Heart right ventricle (tissue), 16 donors: ENCODE measurements around the gene TREX2. TPM values are rescaled to one million over a fixed set of nuclear protein-coding genes. Genes with fewer than 3 reads are reported as not detected.

Experiments used
- ATAC-seq, 8 donors: fragments of 200-7000 bp; cut with Tn5 transposase; one replicate each; pipeline ENCODE4 v1.9.1; 2020; ENCODE audit warnings: mild to moderate bottlenecking in 8 of 8, moderate library complexity in 8 of 8, moderate number of reproducible peaks in 1 of 8
- DNase-seq, 2 donors: peaks; one replicate each; pipeline ENCODE4 v3.0.0-alpha.2; 2020
- H3K27ac ChIP-seq, 10 donors: fragments of 200-600 bp; sonication (generic) in 2 of 10; one replicate each; pipeline versions ENCODE4 v1.5.0 to v1.8.0; 2020 to 2022; ENCODE audit warnings: mild to moderate bottlenecking in 3 of 10
- H3K27me3 ChIP-seq, 7 donors: fragments of 200-600 bp; one replicate each; pipeline ENCODE4 v1.8.0; 2021 to 2022; ENCODE audit warnings: mild to moderate bottlenecking in 2 of 7
- H3K36me3 ChIP-seq, 9 donors: fragments of 200-600 bp; sonication (generic) in 1 of 9; one replicate each; pipeline versions ENCODE4 v1.5.0 to v1.8.0; 2020 to 2022; ENCODE audit warnings: mild to moderate bottlenecking in 2 of 9
- H3K4me1 ChIP-seq, 9 donors: fragments of 200-600 bp; sonication (generic) in 1 of 9; one replicate each; pipeline versions ENCODE4 v1.5.0 to v1.8.0; 2020 to 2022; ENCODE audit warnings: mild to moderate bottlenecking in 4 of 9
- H3K4me3 ChIP-seq, 10 donors: fragments of 200-600 bp; sonication (generic) in 2 of 10; one replicate each; pipeline versions ENCODE4 v1.5.0 to v1.8.0; 2020 to 2022; ENCODE audit warnings: mild to moderate bottlenecking in 7 of 10, moderate library complexity in 2 of 10
- H3K9me3 ChIP-seq, 11 donors: fragments of 200-600 bp in 10 of 11; sonication (generic) in 2 of 11; one replicate each; pipeline versions ENCODE4 v1.5.0 to v1.8.0; 2013 to 2022; ENCODE audit warnings: mild to moderate bottlenecking in 2 of 11, control low read depth in 1 of 11, moderate library complexity in 1 of 11
- CTCF ChIP-seq, 9 donors: fragments of 200-600 bp; sonication (generic) in 2 of 9; IDR thresholded peaks; one replicate each; pipeline versions ENCODE4 v1.5.0 to v1.8.0; 2021 to 2022; ENCODE audit warnings: antibody characterized with exemption in 9 of 9, mild to moderate bottlenecking in 5 of 9, moderate library complexity in 1 of 9
- WGBS, 2 donors: extraction: QIAGEN DNeasy Blood & Tissue Kit; methylation state at CpG; one replicate each; pipeline ENCODE4 v1.1.7; 2013; ENCODE audit warnings: inconsistent platforms in 1 of 2; 5-methylcytosine and 5-hydroxymethylcytosine counted together
- intact Hi-C, 10 donors: fragments of 100-400 bp; cut with DNase I; formaldehyde crosslinking; loops; one replicate each; pipeline versions ENCODE4 v1.11.1 to v1.14.2; 2022
- polyA plus RNA-seq, 2 donors: library from polyadenylated mRNA; stranded (reverse); fragments of 200-250 nt; gene quantifications; one replicate each; pipeline ENCODE4 v1.2.3, GENCODE V29; 2013
- total RNA-seq, 10 donors: library from RNA; stranded (reverse); fragmentation: NEBNext Ultra II Directional in 3 of 10; extraction: Animal tissue kit (Norgen Biotek cat#: 25700) in 3 of 10; gene quantifications; one replicate each; pipeline versions ENCODE4 v1.2.1 to v1.2.4, GENCODE V29; 2021 to 2023
- donor health status: Arrhythmogenic right ventricular cardiomyopathy.
- donor health status: ischemic (EF 13 %, LVEDD 7.1; RV severe dilation, severe dysfunction).
- donor health status: healthy with polysubstance abuse.
- donor health status: DM: no; HTN: yes; CAD: no.
- donor health status: DM: no; HTN: no; CAD: no.
- donor health status: ischemic (EF 25% LVEDD 6.9; RV normal size, moderate dysfunction).
- donor health status: ischemic (EF 25% LVEDD 5.7; RV mildly dilated, moderate dysfunction).
- donor health status: healthy.
- donor health status: DM: yes; HTN: yes; CAD: no.
- donor health status: Ischemic cardiomyopathy.
- donor health status: ischemic (EF 35%, LVEDD 5.7; RV mildly dilated, moderate dysfunction).
- donor health status: nonischemic (EF 11% LVEDD 7.7; RV severe dilation, severe dysfunction).
- donor health status: DM: yes; HTN: yes; CAD: no.
- donor health status: PGD.
- donor health status: ischemic (EF 29% LVEDD 5.4; RV normal size, mild dysfunction).
- donor health status: nonischemic (EF 23%, LVEDD 6.1; RV moderate dilation, normal function).

TREX2 gene
- total and polyA plus RNA-seq, 12 donors: 0.20 to 0.44 (median 0.31) TPM; not detected in 4

- no peak overlapping the region for H3K4me3 ChIP-seq
- no peak overlapping the region for H3K27ac ChIP-seq
- intact Hi-C loops: loop anchor here in 3 of 10 donors (5.0 to 10.0 kb wide), 2 partner anchors 45 to 47 kb away; no protein-coding TSS in a partner anchor
- H3K9me3 ChIP-seq: no peaks in the 10 kb centered on the region
- DNase-seq: no peak
- peak in 1 of 8 donors; percentile 29 for ATAC-seq
- TF ChIP-seq CTCF (IDR thresholded peaks at IDR 0.05): no peak
- H3K4me1 ChIP-seq: peaks cover 0 to 9% (median 0%) of the 10 kb centered on the region in 9 donors
- H3K36me3 ChIP-seq: peaks cover 0 to 41% (median 0%) of the 10 kb centered on the region in 9 donors
- H3K27me3 ChIP-seq: peaks cover 0 to 9% (median 0%) of the 10 kb centered on the region in 7 donors
- 72 to 83% methylated on average over 4 of the region's 4 CpGs for WGBS, 2 donors
These were observed 14.1 kb upstream of the TREX2 start for GRCh38 chrX:153459986-153460385.

GRCh38 chrX:153458476-153458875 lies 12.6 kb upstream of the TREX2 start:
- ATAC-seq (no peak), DNase-seq (no peak)
- H3K9me3 ChIP-seq: no peaks in the 10 kb centered on the region
- no peak overlapping the region for H3K4me3 ChIP-seq
- WGBS, 2 donors: 86% methylated on average over 4 of the region's 4 CpGs
- no peak for TF ChIP-seq CTCF (IDR thresholded peaks at IDR 0.05)
- intact Hi-C loops: loop anchor here in 1 of 10 donors (10.0 kb wide), 1 partner anchor 46 kb away; no protein-coding TSS in a partner anchor
- peaks cover 0 to 9% (median 0%) of the 10 kb centered on the region in 9 donors for H3K4me1 ChIP-seq
- H3K27me3 ChIP-seq: peaks cover 0 to 9% (median 0%) of the 10 kb centered on the region in 7 donors
- H3K36me3 ChIP-seq: peaks cover 0 to 55% (median 0%) of the 10 kb centered on the region in 9 donors
- no peak overlapping the region for H3K27ac ChIP-seq

- Histone ChIP-seq H3K27ac (no peak overlapping the region), H3K36me3 (peaks cover 0 to 59% (median 0%) of the 10 kb centered on the region in 9 donors), H3K4me1 (peaks cover 0 to 9% (median 0%) of the 10 kb centered on the region in 9 donors), H3K9me3 (no peaks in the 10 kb centered on the region), H3K4me3 (no peak overlapping the region), H3K27me3 (peaks cover 0 to 9% (median 0%) of the 10 kb centered on the region in 7 donors)
- TF ChIP-seq CTCF (IDR thresholded peaks at IDR 0.05): no peak
- ATAC-seq: no peak
- no peak for DNase-seq
- intact Hi-C loops: loop anchor here in 1 of 10 donors (10.0 kb wide), 1 partner anchor 47 kb away; no protein-coding TSS in a partner anchor
- WGBS, 2 donors: 92 to 97% methylated on average over 17 of the region's 17 CpGs
These were observed 12.1 kb upstream of the TREX2 start for GRCh38 chrX:153457827-153458466.

GRCh38 chrX:153457136-153457825 lies 11.4 kb upstream of the TREX2 start:
- no peak for ATAC-seq
- H3K27me3 ChIP-seq: peaks cover 0 to 9% (median 0%) of the 10 kb centered on the region in 7 donors
- H3K9me3 ChIP-seq: no peaks in the 10 kb centered on the region
- H3K36me3 ChIP-seq: peaks cover 0 to 59% (median 0%) of the 10 kb centered on the region in 9 donors
- no peak overlapping the region for H3K27ac ChIP-seq
- intact Hi-C loops: loop anchor here in 1 of 10 donors (10.0 kb wide), 1 partner anchor 48 kb away; no protein-coding TSS in a partner anchor
- TF ChIP-seq CTCF (IDR thresholded peaks at IDR 0.05): no peak
- DNase-seq: no peak
- H3K4me1 ChIP-seq: peaks cover 0 to 9% (median 0%) of the 10 kb centered on the region in 9 donors
- no peak overlapping the region for H3K4me3 ChIP-seq
- 90 to 93% methylated on average over 18 of the region's 18 CpGs for WGBS, 2 donors
